ENCODE measurements around the gene KCNJ5. TPM values are rescaled to one million over a fixed set of nuclear protein-coding genes. Genes with fewer than 3 reads are reported as not detected.

KCNJ5 gene
- total RNA-seq, 1 donor: 0.36 TPM

GRCh38 chr11:128961645-128962044 lies 70.5 kb downstream of the KCNJ5 start:
- no peak overlapping the region for H2AFZ ChIP-seq (ENCODE audit: low read length)
- no peaks in the 10 kb centered on the region for H3K9me3 ChIP-seq (ENCODE audit: low read depth, low read length)
- DNase-seq (ENCODE audit: insufficient read length, low spot score, missing footprints): no peak
- no peaks in the 10 kb centered on the region for H3K4me1 ChIP-seq (ENCODE audit: insufficient read depth, low read length)
- no peaks in the 10 kb centered on the region for H3K36me3 ChIP-seq (ENCODE audit: insufficient read depth, low read length)
- no peak overlapping the region for H3K4me2 ChIP-seq (ENCODE audit: insufficient read depth, low read length)
- peaks cover 1% of the 10 kb centered on the region for H4K20me1 ChIP-seq (ENCODE audit: insufficient read depth, low read length)
- no peak overlapping the region for H3K4me3 ChIP-seq (ENCODE audit: insufficient read depth, low read length)
- no peak for TF ChIP-seq CTCF (IDR thresholded peaks at IDR 0.05; ENCODE audit: extremely low read depth, low read depth, low read length)
- H3K27me3 ChIP-seq (ENCODE audit: insufficient read depth, low read length): no peaks in the 10 kb centered on the region
- H3K27ac ChIP-seq (ENCODE audit: low read depth, low read length): no peak overlapping the region
- H3K79me2 ChIP-seq (ENCODE audit: insufficient read depth, low read length): no peaks in the 10 kb centered on the region

- no peak for DNase-seq (ENCODE audit: insufficient read length, low spot score, missing footprints)
These were observed 71.7 kb downstream of the KCNJ5 start for GRCh38 chr11:128962896-128963295.

GRCh38 chr11:128963744-128964325 lies 72.7 kb downstream of the KCNJ5 start:
- Histone ChIP-seq H3K9me3 (ENCODE audit: low read depth, low read length) (no peaks in the 10 kb centered on the region), H4K20me1 (ENCODE audit: insufficient read depth, low read length) (no peaks in the 10 kb centered on the region), H2AFZ (ENCODE audit: low read length) (no peak overlapping the region), H3K27me3 (ENCODE audit: insufficient read depth, low read length) (no peaks in the 10 kb centered on the region), H3K79me2 (ENCODE audit: insufficient read depth, low read length) (no peaks in the 10 kb centered on the region), H3K4me3 (ENCODE audit: insufficient read depth, low read length) (no peak overlapping the region), H3K27ac (ENCODE audit: low read depth, low read length) (no peak overlapping the region), H3K4me2 (ENCODE audit: insufficient read depth, low read length) (no peak overlapping the region), H3K4me1 (ENCODE audit: insufficient read depth, low read length) (no peaks in the 10 kb centered on the region), H3K36me3 (ENCODE audit: insufficient read depth, low read length) (no peaks in the 10 kb centered on the region)
- TF ChIP-seq CTCF (IDR thresholded peaks at IDR 0.05; ENCODE audit: extremely low read depth, low read depth, low read length): no peak
- no peak for DNase-seq (ENCODE audit: insufficient read length, low spot score, missing footprints)

More at GRCh38 chr11:128962896-128963295, 71.7 kb downstream of the KCNJ5 start:
- no peaks in the 10 kb centered on the region for H3K4me1 ChIP-seq (ENCODE audit: insufficient read depth, low read length)
- H3K4me3 ChIP-seq (ENCODE audit: insufficient read depth, low read length): no peak overlapping the region
- H2AFZ ChIP-seq (ENCODE audit: low read length): no peak overlapping the region
- no peak for TF ChIP-seq CTCF (IDR thresholded peaks at IDR 0.05; ENCODE audit: extremely low read depth, low read depth, low read length)
- H3K36me3 ChIP-seq (ENCODE audit: insufficient read depth, low read length): no peaks in the 10 kb centered on the region
- H3K27me3 ChIP-seq (ENCODE audit: insufficient read depth, low read length): no peaks in the 10 kb centered on the region
- no peaks in the 10 kb centered on the region for H3K9me3 ChIP-seq (ENCODE audit: low read depth, low read length)
- no peak overlapping the region for H3K27ac ChIP-seq (ENCODE audit: low read depth, low read length)
- no peaks in the 10 kb centered on the region for H4K20me1 ChIP-seq (ENCODE audit: insufficient read depth, low read length)
- no peaks in the 10 kb centered on the region for H3K79me2 ChIP-seq (ENCODE audit: insufficient read depth, low read length)
- no peak overlapping the region for H3K4me2 ChIP-seq (ENCODE audit: insufficient read depth, low read length)

GRCh38 chr11:128964463-128964930 lies 73.3 kb downstream of the KCNJ5 start:
- H2AFZ ChIP-seq (ENCODE audit: low read length): no peak overlapping the region
- H3K9me3 ChIP-seq (ENCODE audit: low read depth, low read length): no peaks in the 10 kb centered on the region
- H3K27me3 ChIP-seq (ENCODE audit: insufficient read depth, low read length): no peaks in the 10 kb centered on the region
- no peak overlapping the region for H3K4me2 ChIP-seq (ENCODE audit: insufficient read depth, low read length)
- H3K36me3 ChIP-seq (ENCODE audit: insufficient read depth, low read length): peaks cover 4% of the 10 kb centered on the region
- no peaks in the 10 kb centered on the region for H4K20me1 ChIP-seq (ENCODE audit: insufficient read depth, low read length)
- no peak overlapping the region for H3K4me3 ChIP-seq (ENCODE audit: insufficient read depth, low read length)
- DNase-seq (ENCODE audit: insufficient read length, low spot score, missing footprints): no peak
- no peak overlapping the region for H3K27ac ChIP-seq (ENCODE audit: low read depth, low read length)
- no peak for TF ChIP-seq CTCF (IDR thresholded peaks at IDR 0.05; ENCODE audit: extremely low read depth, low read depth, low read length)
- H3K79me2 ChIP-seq (ENCODE audit: insufficient read depth, low read length): no peaks in the 10 kb centered on the region
- H3K4me1 ChIP-seq (ENCODE audit: insufficient read depth, low read length): no peaks in the 10 kb centered on the region
